ENCODE data around the gene MGA.

DNA sequence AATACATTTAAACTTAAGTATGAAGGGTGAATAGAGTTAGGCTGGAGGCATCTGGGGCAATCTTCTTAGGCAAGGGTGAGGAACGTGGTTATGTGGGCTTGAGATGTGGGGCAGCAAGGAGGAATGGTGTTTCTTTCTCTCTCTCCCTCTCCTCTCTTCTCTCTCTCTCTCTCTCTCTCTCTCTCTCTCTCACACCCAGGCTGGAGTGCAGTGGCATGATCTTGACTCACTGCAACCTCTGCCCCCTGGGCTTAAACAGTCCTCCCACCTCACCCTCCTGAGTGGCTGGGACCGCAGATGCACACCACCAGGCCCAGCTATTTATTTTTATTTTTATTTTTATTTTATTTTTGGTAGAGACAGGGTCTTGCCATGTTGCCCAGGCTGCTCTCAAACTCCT, 4.0 kb upstream of the MGA start:
- TF ChIP-seq CTCF (conservative IDR thresholded peaks at IDR 0.05): no peak
- TF ChIP-seq EZH2 (IDR thresholded peaks at IDR 0.05; ENCODE audit: low read depth): no peak
